ENCODE measurements around the gene NDUFB10. TPM values are rescaled to one million over a fixed set of nuclear protein-coding genes. Genes with fewer than 3 reads are reported as not detected.

NDUFB10 gene
- polyA plus RNA-seq, 1 donor (not counting 4 experiments of a cell fraction or from before 2014, with no cell fraction given): 107 TPM

GRCh38 chr16:2008009-2008526, 48.7 kb downstream of the NDUFB10 start:
- FAIRE-seq (peak; percentile 97), DNase-seq (ENCODE audit: low read depth, low spot score) (peak; percentile 98)
- TF ChIP-seq CTCF (optimal IDR thresholded peaks at IDR 0.05 in 1 of 3, IDR thresholded peaks at IDR 0.05 in 1 of 3, conservative IDR thresholded peaks at IDR 0.05 in 1 of 3; ENCODE audit: extremely low read depth in 1 of 3, insufficient read depth in 2 of 3, low read length in 3 of 3): no peak
- no peak for TF ChIP-seq EZH2 (IDR thresholded peaks at IDR 0.05; ENCODE audit: low read length)
- Histone ChIP-seq H3K27ac (ENCODE audit: control insufficient read depth, insufficient read depth, low read length) (peak overlapping the region; percentile 81), H3K4me3 (ENCODE audit: control insufficient read depth in 2 of 3, extremely low read depth in 1 of 3, insufficient read depth in 2 of 3, low read depth in 1 of 3, low read length in 3 of 3) (peak overlapping the region; percentile 71 to 98 (median 92)), H3K4me2 (ENCODE audit: control insufficient read depth, extremely low read depth, insufficient read depth, low read depth, low read length) (peak overlapping the region; percentile 89), H3K36me3 (ENCODE audit: control insufficient read depth in 2 of 2, extremely low read depth in 1 of 2, insufficient read depth in 2 of 2, low read length in 2 of 2) (peaks cover 6 to 44% of the 10 kb centered on the region in 2 experiments), H3K79me2 (ENCODE audit: control insufficient read depth, insufficient read depth, low read length) (peaks cover 71% of the 10 kb centered on the region), H3K4me1 (ENCODE audit: control insufficient read depth, extremely low read depth, insufficient read depth, low read length) (peaks cover 36% of the 10 kb centered on the region), H3K27me3 (ENCODE audit: control insufficient read depth, extremely low read depth, insufficient read depth, low read length) (no peaks in the 10 kb centered on the region), H4K20me1 (ENCODE audit: control insufficient read depth, extremely low read depth, insufficient read depth, low read length) (peaks cover 46% of the 10 kb centered on the region), H3K9me3 (ENCODE audit: control insufficient read depth, low read depth, low read length) (no peaks in the 10 kb centered on the region), H3K9ac (ENCODE audit: control insufficient read depth, extremely low read depth, insufficient read depth, low read length) (peak overlapping the region; percentile 85), H2AFZ (ENCODE audit: control insufficient read depth, low read length) (no peak overlapping the region), H3K9me1 (ENCODE audit: control insufficient read depth, extremely low read depth, insufficient read depth, low read length) (peaks cover 2% of the 10 kb centered on the region)
- dilution Hi-C loops (cut with MboI; ENCODE audit: extremely low pct_ligation_motif_present, low sequenced_read_pairs): no loop called here

GRCh38 chr16:2008631-2009163, 49.4 kb downstream of the NDUFB10 start:
- TF ChIP-seq CTCF (optimal IDR thresholded peaks at IDR 0.05 in 1 of 3, IDR thresholded peaks at IDR 0.05 in 1 of 3, conservative IDR thresholded peaks at IDR 0.05 in 1 of 3; ENCODE audit: extremely low read depth in 1 of 3, insufficient read depth in 2 of 3, low read length in 3 of 3): no peak
- no peak for TF ChIP-seq EZH2 (IDR thresholded peaks at IDR 0.05; ENCODE audit: low read length)
- Histone ChIP-seq H3K9me1 (ENCODE audit: control insufficient read depth, extremely low read depth, insufficient read depth, low read length) (peaks cover 2% of the 10 kb centered on the region), H3K9ac (ENCODE audit: control insufficient read depth, extremely low read depth, insufficient read depth, low read length) (peak overlapping the region; percentile 85), H3K4me3 (ENCODE audit: control insufficient read depth in 2 of 3, extremely low read depth in 1 of 3, insufficient read depth in 2 of 3, low read depth in 1 of 3, low read length in 3 of 3) (peak overlapping the region; percentile 71 to 98 (median 92)), H3K27me3 (ENCODE audit: control insufficient read depth, extremely low read depth, insufficient read depth, low read length) (no peaks in the 10 kb centered on the region), H4K20me1 (ENCODE audit: control insufficient read depth, extremely low read depth, insufficient read depth, low read length) (peaks cover 41% of the 10 kb centered on the region), H3K4me2 (ENCODE audit: control insufficient read depth, extremely low read depth, insufficient read depth, low read depth, low read length) (peak overlapping the region; percentile 89), H3K36me3 (ENCODE audit: control insufficient read depth in 2 of 2, extremely low read depth in 1 of 2, insufficient read depth in 2 of 2, low read length in 2 of 2) (peaks cover 6 to 38% of the 10 kb centered on the region in 2 experiments), H3K27ac (ENCODE audit: control insufficient read depth, insufficient read depth, low read length) (peak overlapping the region; percentile 81), H3K79me2 (ENCODE audit: control insufficient read depth, insufficient read depth, low read length) (peaks cover 65% of the 10 kb centered on the region), H3K4me1 (ENCODE audit: control insufficient read depth, extremely low read depth, insufficient read depth, low read length) (peaks cover 36% of the 10 kb centered on the region), H3K9me3 (ENCODE audit: control insufficient read depth, low read depth, low read length) (no peaks in the 10 kb centered on the region), H2AFZ (ENCODE audit: control insufficient read depth, low read length) (no peak overlapping the region)
- no peak for DNase-seq (ENCODE audit: low read depth, low spot score)
- FAIRE-seq: no peak
- dilution Hi-C loops (cut with MboI; ENCODE audit: extremely low pct_ligation_motif_present, low sequenced_read_pairs): no loop called here
